H1 (cell line): ENCODE data around the gene C3. TPM values are rescaled to one million over a fixed set of nuclear protein-coding genes. Genes with fewer than 3 reads are reported as not detected.

Experiments used
- CTCF ChIA-PET: fragments of 300-600 bp; sonication (Branson Sonifier 250); formaldehyde crosslinking; loops from one replicate; lab custom pipeline; 2021; ENCODE audit not compliant: partially characterized antibody; lab: Charles Lee
- POLR2A ChIA-PET: fragments of 300-600 bp; sonication (Branson Sonifier 250); formaldehyde crosslinking; loops from one replicate; lab custom pipeline; 2021; ENCODE audit warnings: inconsistent platforms; ENCODE audit not compliant: partially characterized antibody; lab: Charles Lee
- DNase-seq, 2 experiments: peaks; one replicate each; pipeline versions ENCODE4 v3.0.0 to v3.0.0-alpha.2; 2010 to 2022; ENCODE audit warnings: low spot score in 2 of 2, low read depth in 1 of 2, mixed read lengths in 1 of 2
- FAIRE-seq: peaks from 2 replicates; lab custom pipeline; 2011; peaks lifted over from hg19 to GRCh38; lab: Jason Lieb, UNC
- H2AFZ ChIP-seq: 2 replicates; pipeline ENCODE4 v1.8.1; 2012; ENCODE audit warnings: low read length, inconsistent platforms
- H2AK5ac ChIP-seq: 2 replicates; pipeline ENCODE4 v1.6.1; 2013; ENCODE audit warnings: low read depth, low read length
- H2BK120ac ChIP-seq: replicated peaks from 2 replicates; pipeline ENCODE3; 2013; ENCODE audit warnings: low read depth, low read length, inconsistent platforms
- H2BK12ac ChIP-seq: 2 replicates; pipeline ENCODE4 v1.6.1; 2013; ENCODE audit warnings: low read depth, low read length
- H2BK15ac ChIP-seq: 2 replicates; pipeline ENCODE4 v1.6.1; 2013; ENCODE audit warnings: low read length
- H2BK20ac ChIP-seq: 2 replicates; pipeline ENCODE4 v1.6.1; 2013; ENCODE audit warnings: low read length
- H2BK5ac ChIP-seq: 2 replicates; pipeline ENCODE4 v1.6.1; 2013; ENCODE audit warnings: low read depth, low read length
- H3K14ac ChIP-seq: 2 replicates; pipeline ENCODE4 v1.6.1; 2013; ENCODE audit warnings: inconsistent platforms; ENCODE audit not compliant: insufficient read length
- H3K18ac ChIP-seq: 2 replicates; pipeline ENCODE4 v1.6.1; 2013; ENCODE audit warnings: low read length; ENCODE audit errors: extremely low read depth
- H3K23ac ChIP-seq: 2 replicates; pipeline ENCODE4 v1.6.1; 2013; ENCODE audit warnings: inconsistent platforms; ENCODE audit not compliant: insufficient read length
- H3K23me2 ChIP-seq: 2 replicates; pipeline ENCODE4 v1.6.1; 2013; ENCODE audit warnings: low read depth, low read length
- H3K27ac ChIP-seq: 2 replicates; pipeline ENCODE4 v1.6.1; 2011; ENCODE audit warnings: low read depth, low read length, inconsistent platforms
- H3K27me3 ChIP-seq, 4 experiments: replicated peaks in 1 of 4; 1 replicate in 1 of 4; 2 replicates in 3 of 4; pipeline versions ENCODE4 v1.6.1 to v1.8.1; 2011 to 2013; ENCODE audit warnings: low read length in 3 of 4, mild to moderate bottlenecking in 3 of 4, inconsistent platforms in 2 of 4, mixed read lengths in 2 of 4, moderate library complexity in 1 of 4; ENCODE audit not compliant: control insufficient read depth in 3 of 4, insufficient read depth in 3 of 4; ENCODE audit errors: extremely low read depth in 1 of 4
- H3K36me3 ChIP-seq, 4 experiments: 2 replicates each; pipeline versions ENCODE4 v1.6.1 to v1.8.1; 2011 to 2013; ENCODE audit warnings: mild to moderate bottlenecking in 4 of 4, low read length in 3 of 4, moderate library complexity in 2 of 4, control low read depth in 1 of 4, inconsistent platforms in 1 of 4; ENCODE audit not compliant: insufficient read depth in 4 of 4, control insufficient read depth in 2 of 4
- H3K4ac ChIP-seq: replicated peaks from 2 replicates; pipeline ENCODE3; 2013; ENCODE audit warnings: low read length, low read depth, mixed read lengths, inconsistent platforms; ENCODE audit not compliant: insufficient read length
- H3K4me1 ChIP-seq, 4 experiments: replicated peaks in 1 of 4; 1 replicate in 1 of 4; 2 replicates in 3 of 4; pipeline versions ENCODE4 v1.6.1 to v1.8.1; 2011 to 2013; ENCODE audit warnings: low read length in 3 of 4, inconsistent platforms in 2 of 4, mixed read lengths in 1 of 4; ENCODE audit not compliant: insufficient read depth in 4 of 4, control insufficient read depth in 3 of 4
- H3K4me2 ChIP-seq, 2 experiments: 2 replicates each; pipeline versions ENCODE4 v1.6.1 to v1.8.1; 2011 to 2013; ENCODE audit warnings: low read depth in 2 of 2, low read length in 2 of 2, control low read depth in 1 of 2, inconsistent platforms in 1 of 2, mild to moderate bottlenecking in 1 of 2; ENCODE audit not compliant: insufficient read depth in 1 of 2
- H3K4me3 ChIP-seq, 4 experiments: fragments of 200-600, 300-600 bp in 1 of 4; sonication (generic), shearing (Covaris generic), sonication (Bioruptor Twin) in 1 of 4; 2 replicates each; pipeline versions ENCODE4 v1.5.1 to v1.8.1; 2011 to 2016; ENCODE audit warnings: low read length in 4 of 4, low read depth in 3 of 4, control low read depth in 2 of 4, inconsistent platforms in 2 of 4, mild to moderate bottlenecking in 2 of 4, mixed read lengths in 1 of 4, moderate library complexity in 1 of 4; ENCODE audit not compliant: insufficient read depth in 2 of 4; ENCODE audit errors: extremely low read depth in 1 of 4
- H3K56ac ChIP-seq: replicated peaks from 2 replicates; pipeline ENCODE3; 2013; ENCODE audit warnings: low read depth, mild to moderate bottlenecking, mixed read lengths, low read length, inconsistent platforms; ENCODE audit not compliant: insufficient read length
- H3K79me1 ChIP-seq: 2 replicates; pipeline ENCODE4 v1.6.1; 2013; ENCODE audit warnings: low read depth, low read length, control low read depth
- H3K79me2 ChIP-seq, 2 experiments: 2 replicates each; pipeline versions ENCODE4 v1.6.1 to v1.8.1; 2012 to 2013; ENCODE audit warnings: low read length in 2 of 2, mild to moderate bottlenecking in 2 of 2, inconsistent platforms in 1 of 2; ENCODE audit not compliant: insufficient read depth in 2 of 2, control insufficient read depth in 1 of 2
- H3K9ac ChIP-seq, 4 experiments: replicated peaks in 1 of 4; 1 replicate in 1 of 4; 2 replicates in 3 of 4; pipeline versions ENCODE4 v1.6.1 to v1.8.1; 2011 to 2013; ENCODE audit warnings: low read depth in 3 of 4, low read length in 3 of 4, control low read depth in 2 of 4, mild to moderate bottlenecking in 2 of 4, moderate library complexity in 2 of 4, inconsistent platforms in 1 of 4; ENCODE audit errors: extremely low read depth in 1 of 4
- H3K9me3 ChIP-seq, 2 experiments: 2 replicates each; pipeline versions ENCODE4 v1.6.1 to v1.8.1; 2012 to 2013; ENCODE audit warnings: mild to moderate bottlenecking in 2 of 2, moderate library complexity in 2 of 2, control low read depth in 1 of 2, inconsistent platforms in 1 of 2, low read depth in 1 of 2, low read length in 1 of 2, mixed read lengths in 1 of 2; ENCODE audit not compliant: insufficient read depth in 2 of 2
- H4K20me1 ChIP-seq, 2 experiments: replicated peaks in 1 of 2; 2 replicates each; pipeline versions ENCODE3 to v1.8.1; 2011 to 2013; ENCODE audit warnings: inconsistent platforms in 2 of 2, low read length in 2 of 2, mild to moderate bottlenecking in 1 of 2; ENCODE audit not compliant: insufficient read depth in 2 of 2, control insufficient read depth in 1 of 2
- H4K5ac ChIP-seq: 2 replicates; pipeline ENCODE4 v1.6.1; 2013; ENCODE audit warnings: low read length, low read depth, mixed read lengths, inconsistent platforms; ENCODE audit not compliant: insufficient read length
- H4K8ac ChIP-seq: 2 replicates; pipeline ENCODE4 v1.8.0; 2013; ENCODE audit warnings: mild to moderate bottlenecking, moderate library complexity, low read length, inconsistent platforms; ENCODE audit not compliant: insufficient read depth; ENCODE audit errors: extremely low read depth
- H4K91ac ChIP-seq: replicated peaks from 2 replicates; pipeline ENCODE3; 2013; ENCODE audit warnings: low read length, mixed read lengths, inconsistent platforms; ENCODE audit not compliant: insufficient read length
- BACH1 ChIP-seq: IDR thresholded peaks from 2 replicates; pipeline ENCODE4 v1.6.1; 2012; ENCODE audit warnings: low read length, improper control_type of control experiment
- BCL11A ChIP-seq, 2 experiments: IDR thresholded peaks; one replicate each; pipeline ENCODE4 v1.6.1; 2011; ENCODE audit warnings: low read depth in 2 of 2, low read length in 2 of 2, mild to moderate bottlenecking in 2 of 2
- CBX5 ChIP-seq: fragments of 300-800, 300-1000 bp; sonication (generic); IDR thresholded peaks from 2 replicates; pipeline ENCODE4 v1.7.1; 2016; ENCODE audit warnings: antibody characterized with exemption, low read length, low read depth
- NRF1 ChIP-seq: IDR thresholded peaks from 2 replicates; pipeline ENCODE4 v1.6.1; 2011; ENCODE audit warnings: mild to moderate bottlenecking, low read depth, low read length, improper control_type of control experiment
- PHF8 ChIP-seq: fragments of 200-600 bp; sonication (generic); conservative IDR thresholded peaks from 2 replicates; pipeline ENCODE4 v1.7.1; 2012; ENCODE audit warnings: low read depth, mild to moderate bottlenecking, inconsistent platforms, low read length, moderate library complexity
- POLR2AphosphoS5 ChIP-seq: IDR thresholded peaks from 2 replicates; pipeline ENCODE4 v1.6.1; 2011; ENCODE audit warnings: low read depth, low read length
- RAD21 ChIP-seq, 2 experiments: IDR thresholded peaks in 1 of 2; conservative IDR thresholded peaks in 1 of 2; 2 replicates each; pipeline ENCODE4 v1.6.1; 2011; ENCODE audit warnings: low read depth in 2 of 2, low read length in 2 of 2, improper control_type of control experiment in 1 of 2, inconsistent platforms in 1 of 2, mild to moderate bottlenecking in 1 of 2, moderate library complexity in 1 of 2
- RNF2 ChIP-seq: fragments of 200-900, 300-1000 bp; sonication (generic); IDR thresholded peaks from 2 replicates; pipeline ENCODE4 v1.7.1; 2016; ENCODE audit warnings: borderline replicate concordance, low read depth, mild to moderate bottlenecking, antibody characterized with exemption, low read length; ENCODE audit not compliant: poor library complexity, severe bottlenecking; ENCODE audit errors: missing control alignments
- SIRT6 ChIP-seq: IDR thresholded peaks from one replicate; pipeline ENCODE4 v1.7.1; 2012; ENCODE audit warnings: low read length, inconsistent platforms
- SIX5 ChIP-seq: IDR thresholded peaks from 2 replicates; pipeline ENCODE4 v1.6.1; 2011; ENCODE audit warnings: mild to moderate bottlenecking, low read depth, low read length
- SRF ChIP-seq: IDR thresholded peaks from 2 replicates; pipeline ENCODE4 v1.6.1; 2011; ENCODE audit warnings: mild to moderate bottlenecking, low read depth, low read length, moderate library complexity
- SUZ12 ChIP-seq: fragments of 200-600 bp; sonication (generic); IDR thresholded peaks from 2 replicates; pipeline ENCODE4 v1.6.1; 2012; ENCODE audit warnings: mild to moderate bottlenecking, inconsistent platforms, low read length, moderate library complexity, mixed read lengths
- ZNF274 ChIP-seq: IDR thresholded peaks from 2 replicates; pipeline ENCODE4 v1.7.0; 2012; ENCODE audit warnings: low read length, borderline replicate concordance; ENCODE audit errors: extremely low read depth
- WGBS, 2 experiments: shearing (Covaris generic) in 1 of 2; methylation state at CpG; one replicate each; pipeline versions ENCODE4 v1.1.6 to v1.1.7; 2013 to 2015; ENCODE audit warnings: low lambda C conversion rate in 2 of 2, mixed read lengths in 2 of 2, inconsistent platforms in 1 of 2, low coverage in 1 of 2, missing lambda C conversion rate in 1 of 2; ENCODE audit not compliant: insufficient replicate concordance in 2 of 2, insufficient coverage in 1 of 2, insufficient read length in 1 of 2; ENCODE audit errors: extremely low coverage in 1 of 2, missing lambda C conversion rate in 1 of 2; 5-methylcytosine and 5-hydroxymethylcytosine counted together
- polyA plus RNA-seq, 7 experiments: library from polyadenylated mRNA; depleted of rRNA in 3 of 7; stranded (reverse) in 5 of 7; unstranded in 2 of 7; fragments of >200 nt in 5 of 7; fragments of 200-250 nt in 2 of 7; gene quantifications; 1 replicate in 5 of 7; 2 replicates in 1 of 7; 4 replicates in 1 of 7; pipeline versions ENCODE4 v1.2.1 to v1.2.3, GENCODE V29; 2011 to 2013; ENCODE audit warnings: missing spikeins in 2 of 7, mixed read lengths in 2 of 7
- total RNA-seq: library from RNA; stranded (reverse); fragmentation: NEBNext Ultra II Directional; extraction: Animal tissue kit (Norgen Biotek cat#: 25700); gene quantifications from 2 replicates; pipeline ENCODE4 v1.2.1, GENCODE V29; 2021

Gene C3
- total and polyA plus RNA-seq, 2 of the 8 experiments (the other 6 are each of a cell fraction or from before 2014, with no cell fraction given): 6.4 to 12.8 TPM

DNA sequence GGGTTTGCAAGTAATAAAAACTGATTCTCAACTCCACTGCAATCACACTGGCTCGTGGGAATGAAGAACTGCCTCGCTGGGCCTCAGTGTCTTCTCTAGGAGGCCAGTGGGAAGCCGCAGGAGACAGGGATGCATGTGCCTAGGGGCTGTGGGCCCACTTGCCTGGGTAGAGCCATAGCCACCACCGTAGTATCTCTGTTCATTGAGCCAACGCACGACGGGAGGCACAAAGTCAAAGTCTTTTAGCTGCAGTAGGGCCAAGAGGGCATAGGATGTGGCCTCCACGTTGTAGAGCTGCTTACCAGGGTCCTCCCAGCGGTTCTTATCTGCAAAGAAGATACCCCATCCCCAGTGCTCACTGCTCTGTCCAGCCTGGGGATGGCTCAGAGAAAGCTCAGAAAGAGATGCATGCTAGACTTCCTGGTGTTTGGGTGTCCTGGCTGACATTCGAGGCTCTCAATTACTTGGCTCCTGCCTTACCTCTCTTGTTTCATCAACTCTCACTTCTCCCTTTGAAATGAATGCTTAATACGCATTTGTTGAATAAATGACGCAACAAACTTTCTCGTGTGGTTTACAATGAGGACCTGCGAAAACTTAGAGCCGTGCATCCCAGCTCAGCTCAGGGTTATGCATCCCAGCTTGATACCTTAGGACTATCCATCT lies 34.4 kb downstream of the C3 start:
- Histone ChIP-seq H3K23ac (no peak overlapping the region), H3K14ac (no peak overlapping the region), H4K5ac (no peak overlapping the region), H3K4ac (no peak overlapping the region), H3K9ac (no peak overlapping the region), H2BK120ac (no peak overlapping the region), H3K56ac (no peak overlapping the region), H2BK20ac (no peak overlapping the region), H2BK12ac (no peak overlapping the region), H2AK5ac (no peak overlapping the region), H4K91ac (no peak overlapping the region), H4K8ac (no peak overlapping the region), H3K36me3 (no peaks in the 10 kb centered on the region; a peak in 1 of 8 replicates), H3K4me2 (no peak overlapping the region), H3K23me2 (no peaks in the 10 kb centered on the region), H2BK15ac (no peak overlapping the region), H3K79me1 (no peaks in the 10 kb centered on the region), H3K4me3 (no peak overlapping the region), H3K27ac (no peak overlapping the region), H2AFZ (no peak overlapping the region), H4K20me1 (no peaks in the 10 kb centered on the region), H3K18ac (no peak overlapping the region), H3K4me1 (no peaks in the 10 kb centered on the region), H3K79me2 (no peaks in the 10 kb centered on the region), H3K27me3 (no peaks in the 10 kb centered on the region), H2BK5ac (no peak overlapping the region), H3K9me3 (no peaks in the 10 kb centered on the region; a peak in 1 of 4 replicates)
- FAIRE-seq (no peak), DNase-seq (no peak)
- CTCF ChIA-PET: interaction anchor here (0.6 kb wide), 1 partner anchor 159 kb away, joined by 4 read pairs; no protein-coding TSS in a partner anchor
- WGBS, 2 experiments: 86% methylated on average over 11 of the region's 15 CpGs; no CpG with 5 or more reads in 1 of the 2 experiments
- POLR2A ChIA-PET: no interaction called here
- no peak for TF ChIP-seq ZNF274
- TF ChIP-seq RAD21 (IDR thresholded peaks at IDR 0.05 in 1 of 2, conservative IDR thresholded peaks at IDR 0.05 in 1 of 2; ENCODE audit: low read depth in 2 of 2, low read length in 2 of 2): no peak
- no peak for TF ChIP-seq NRF1
- no peak for TF ChIP-seq SIRT6
- TF ChIP-seq BCL11A (IDR thresholded peaks at IDR 0.05; ENCODE audit: low read depth in 2 of 2, low read length in 2 of 2): no peak
- TF ChIP-seq POLR2AphosphoS5: no peak
- TF ChIP-seq SRF: no peak
- TF ChIP-seq SIX5: no peak
- no peak for TF ChIP-seq CBX5
- no peak for TF ChIP-seq BACH1
- TF ChIP-seq RNF2: no peak
- TF ChIP-seq PHF8: no peak
- no peak for TF ChIP-seq SUZ12
